ENCODE data around the gene PPP2R1B.

The PPP2R1B gene

GRCh38 chr11:111748035-111748804 lies 18.0 kb downstream of the PPP2R1B start:
- DNase-seq (ENCODE audit: low read depth), result no peak

GRCh38 chr11:111745719-111746504 lies 20.3 kb downstream of the PPP2R1B start:
- DNase-seq (ENCODE audit: low read depth), result no peak

GRCh38 chr11:111743700-111744099 lies 22.5 kb downstream of the PPP2R1B start:
- no peak for DNase-seq (ENCODE audit: low read depth)

GRCh38 chr11:111741751-111742150 lies 24.4 kb downstream of the PPP2R1B start:
- DNase-seq (ENCODE audit: low read depth), result no peak

- no peak for DNase-seq (ENCODE audit: low read depth)
These were observed 26.9 kb downstream of the PPP2R1B start for GRCh38 chr11:111739299-111739698.

- no peak for DNase-seq (ENCODE audit: low read depth)
These were observed 28.6 kb downstream of the PPP2R1B start for GRCh38 chr11:111737444-111738210.

- DNase-seq (ENCODE audit: low read depth), result no peak
These were observed 29.4 kb downstream of the PPP2R1B start for GRCh38 chr11:111736621-111737443.

GRCh38 chr11:111736181-111736590 lies 30.0 kb downstream of the PPP2R1B start:
- no peak for DNase-seq (ENCODE audit: low read depth)

- no peak for DNase-seq (ENCODE audit: low read depth)
These were observed 30.7 kb downstream of the PPP2R1B start for GRCh38 chr11:111735262-111736116.

GRCh38 chr11:111734954-111735261 lies 31.3 kb downstream of the PPP2R1B start:
- DNase-seq (ENCODE audit: low read depth), result no peak

GRCh38 chr11:111734101-111734953 lies 31.9 kb downstream of the PPP2R1B start:
- no peak for DNase-seq (ENCODE audit: low read depth)

- DNase-seq (ENCODE audit: low read depth), result no peak
These were observed 32.5 kb downstream of the PPP2R1B start for GRCh38 chr11:111733611-111734088.

GRCh38 chr11:111733016-111733415 lies 33.2 kb downstream of the PPP2R1B start:
- no peak for DNase-seq (ENCODE audit: low read depth)

- DNase-seq (ENCODE audit: low read depth), result no peak
These were observed 34.4 kb downstream of the PPP2R1B start for GRCh38 chr11:111731821-111732220.

- DNase-seq (ENCODE audit: low read depth), result no peak
These were observed 35.2 kb downstream of the PPP2R1B start for GRCh38 chr11:111730871-111731591.

GRCh38 chr11:111729831-111730311 lies 36.3 kb downstream of the PPP2R1B start:
- DNase-seq (ENCODE audit: low read depth), result no peak

GRCh38 chr11:111729071-111729830 lies 36.9 kb downstream of the PPP2R1B start:
- DNase-seq (ENCODE audit: low read depth), result no peak

- no peak for DNase-seq (ENCODE audit: low read depth)
These were observed 38.8 kb downstream of the PPP2R1B start for GRCh38 chr11:111727431-111727830.

All from activated T-helper 1 cell treated with Interleukin-2 at 50 U/mL for 16 hours (primary cell).